ENCODE results near the gene ADD3.

Gene ADD3

DNA sequence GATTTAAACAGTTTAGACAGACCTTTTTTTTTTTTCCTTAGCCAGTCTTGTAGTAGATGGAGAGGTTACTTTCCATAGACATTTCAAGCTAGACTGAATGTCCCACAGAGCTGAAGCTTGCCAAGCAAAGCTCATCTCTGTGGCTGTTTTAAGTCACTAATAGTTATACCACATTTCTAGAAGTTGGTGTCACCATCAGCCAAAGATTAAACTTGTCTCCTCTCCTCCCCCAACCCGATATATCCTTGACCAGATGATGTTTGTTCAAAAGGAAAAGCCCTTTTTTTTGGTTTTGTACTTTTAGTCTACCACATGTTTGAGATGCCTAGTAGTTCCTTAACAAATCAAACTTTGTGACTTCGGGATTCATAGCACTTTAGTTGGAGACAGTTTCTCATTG, 66.1 kb downstream of the ADD3 start:
- TF ChIP-seq, protein P1, sequence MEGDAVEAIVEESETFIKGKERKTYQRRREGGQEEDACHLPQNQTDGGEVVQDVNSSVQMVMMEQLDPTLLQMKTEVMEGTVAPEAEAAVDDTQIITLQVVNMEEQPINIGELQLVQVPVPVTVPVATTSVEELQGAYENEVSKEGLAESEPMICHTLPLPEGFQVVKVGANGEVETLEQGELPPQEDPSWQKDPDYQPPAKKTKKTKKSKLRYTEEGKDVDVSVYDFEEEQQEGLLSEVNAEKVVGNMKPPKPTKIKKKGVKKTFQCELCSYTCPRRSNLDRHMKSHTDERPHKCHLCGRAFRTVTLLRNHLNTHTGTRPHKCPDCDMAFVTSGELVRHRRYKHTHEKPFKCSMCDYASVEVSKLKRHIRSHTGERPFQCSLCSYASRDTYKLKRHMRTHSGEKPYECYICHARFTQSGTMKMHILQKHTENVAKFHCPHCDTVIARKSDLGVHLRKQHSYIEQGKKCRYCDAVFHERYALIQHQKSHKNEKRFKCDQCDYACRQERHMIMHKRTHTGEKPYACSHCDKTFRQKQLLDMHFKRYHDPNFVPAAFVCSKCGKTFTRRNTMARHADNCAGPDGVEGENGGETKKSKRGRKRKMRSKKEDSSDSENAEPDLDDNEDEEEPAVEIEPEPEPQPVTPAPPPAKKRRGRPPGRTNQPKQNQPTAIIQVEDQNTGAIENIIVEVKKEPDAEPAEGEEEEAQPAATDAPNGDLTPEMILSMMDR (IDR thresholded peaks at IDR 0.05), result no peak

DNA sequence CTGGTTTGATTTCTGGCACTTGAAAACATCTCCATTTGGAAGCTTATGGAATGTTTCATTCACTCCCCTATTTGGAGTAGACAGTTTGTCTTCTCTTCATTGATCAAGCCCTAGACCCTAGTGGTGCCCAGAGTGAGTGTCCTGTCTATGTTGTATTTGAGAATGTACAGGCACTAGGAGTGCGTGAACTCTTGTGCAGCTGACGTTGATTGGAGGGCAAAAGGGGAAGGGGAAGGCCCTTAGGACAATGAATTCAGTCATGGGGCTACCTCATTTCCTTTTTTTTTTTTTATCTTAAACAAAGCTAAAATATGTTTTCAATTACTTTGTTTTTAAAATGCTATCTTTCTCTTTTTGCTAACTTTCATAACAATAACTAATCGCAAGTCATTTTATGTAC, 66.5 kb downstream of the ADD3 start:
- TF ChIP-seq, protein P1 (IDR thresholded peaks at IDR 0.05), result no peak

DNA sequence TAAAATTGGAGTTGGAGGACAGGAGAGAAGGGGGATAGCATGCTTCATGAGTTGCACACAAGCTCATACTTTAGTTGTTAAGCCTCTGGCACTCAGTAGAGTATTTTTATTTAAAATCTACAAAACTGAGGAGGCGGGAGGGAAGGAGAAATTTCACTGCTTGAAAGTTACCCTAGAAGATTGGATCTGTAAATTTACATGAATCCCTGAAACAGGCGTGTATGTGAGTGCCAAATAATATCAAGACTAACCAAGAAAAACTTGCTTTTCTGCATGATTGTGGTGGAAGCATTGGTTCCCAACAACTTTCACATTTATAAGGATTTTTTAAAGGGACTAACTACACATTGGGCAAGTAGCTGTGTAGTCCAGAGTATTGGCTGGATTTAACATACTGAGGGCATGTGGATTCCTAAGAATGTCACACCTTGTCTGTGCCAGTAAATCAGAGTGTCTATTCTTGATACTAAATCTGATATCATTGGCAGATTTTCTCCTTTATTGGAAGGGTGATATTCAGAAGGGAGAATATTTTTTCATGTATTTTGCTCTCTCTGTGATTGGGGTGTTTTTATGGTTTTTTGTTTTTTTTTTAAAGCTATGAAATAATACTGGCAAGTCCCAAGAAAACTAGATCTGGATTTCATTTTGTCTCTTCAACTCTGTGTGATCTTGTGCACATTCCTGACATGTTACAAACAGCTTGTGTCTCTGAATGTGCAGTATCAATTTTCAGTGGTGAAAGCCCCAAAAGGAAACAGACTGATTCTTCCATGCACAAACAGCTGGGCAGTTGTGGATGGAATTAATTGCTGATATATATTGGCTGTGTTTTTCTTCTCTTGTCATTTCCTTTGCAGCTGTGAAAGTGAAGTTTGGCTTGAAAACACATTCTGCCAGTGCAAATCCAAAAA, 67.2 kb downstream of the ADD3 start:
- TF ChIP-seq, protein P1 (IDR thresholded peaks at IDR 0.05), result no peak

DNA sequence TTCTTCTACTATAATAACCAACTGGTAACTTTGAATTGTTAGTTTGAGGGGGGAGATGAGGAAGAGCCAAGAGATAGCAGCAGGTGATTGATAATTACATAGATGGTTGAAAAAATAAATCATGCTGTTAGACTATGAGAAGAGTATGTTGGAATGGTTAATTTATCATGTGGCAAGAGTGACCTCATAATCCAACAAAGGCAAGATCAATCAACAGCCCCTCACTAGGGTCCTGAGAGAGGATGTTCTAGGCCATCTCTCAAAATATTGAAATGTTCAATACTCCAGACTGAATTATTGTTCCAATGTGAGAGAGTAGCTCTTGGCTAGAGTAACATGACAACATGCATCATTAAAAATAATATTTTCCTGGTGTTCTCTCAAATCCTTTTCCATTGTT, 67.9 kb downstream of the ADD3 start:
- TF ChIP-seq, protein P1 (IDR thresholded peaks at IDR 0.05), result no peak

DNA sequence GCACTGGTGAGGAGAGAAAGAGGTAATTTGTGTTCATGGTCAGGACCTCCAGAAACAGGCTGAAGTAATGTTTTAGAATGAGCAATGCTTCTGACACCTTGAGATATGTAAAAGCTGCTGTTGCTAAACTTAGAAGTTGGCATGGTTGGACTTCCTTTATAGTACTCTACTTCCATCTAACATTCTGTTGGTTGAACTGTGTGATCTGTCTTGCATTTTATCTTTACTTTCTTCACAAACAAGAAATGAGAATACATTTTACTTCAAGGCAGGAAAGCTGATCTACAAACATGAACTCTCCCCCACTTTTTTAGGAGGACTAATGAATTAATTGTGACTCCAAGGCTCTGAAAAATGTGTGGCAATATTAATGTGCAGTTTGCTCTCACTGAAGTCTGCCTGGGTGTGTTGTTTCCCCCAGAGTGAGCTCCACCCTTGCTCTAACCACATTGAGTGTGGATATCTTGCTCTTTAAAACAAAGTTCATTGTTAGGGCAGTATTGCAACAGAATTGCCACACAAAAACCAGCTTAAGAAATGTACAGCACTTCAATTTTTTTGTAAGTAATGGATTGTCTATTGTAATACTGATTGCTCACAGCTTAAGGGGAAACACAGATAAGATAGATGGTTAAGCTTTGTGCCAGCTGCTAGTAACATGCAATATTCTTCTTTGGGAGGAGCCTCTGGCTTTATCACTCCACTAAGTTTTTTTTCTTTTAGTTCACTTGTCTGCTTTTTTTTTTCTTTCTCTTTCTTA, 69.0 kb downstream of the ADD3 start:
- TF ChIP-seq, protein P1 (IDR thresholded peaks at IDR 0.05), result no peak

DNA sequence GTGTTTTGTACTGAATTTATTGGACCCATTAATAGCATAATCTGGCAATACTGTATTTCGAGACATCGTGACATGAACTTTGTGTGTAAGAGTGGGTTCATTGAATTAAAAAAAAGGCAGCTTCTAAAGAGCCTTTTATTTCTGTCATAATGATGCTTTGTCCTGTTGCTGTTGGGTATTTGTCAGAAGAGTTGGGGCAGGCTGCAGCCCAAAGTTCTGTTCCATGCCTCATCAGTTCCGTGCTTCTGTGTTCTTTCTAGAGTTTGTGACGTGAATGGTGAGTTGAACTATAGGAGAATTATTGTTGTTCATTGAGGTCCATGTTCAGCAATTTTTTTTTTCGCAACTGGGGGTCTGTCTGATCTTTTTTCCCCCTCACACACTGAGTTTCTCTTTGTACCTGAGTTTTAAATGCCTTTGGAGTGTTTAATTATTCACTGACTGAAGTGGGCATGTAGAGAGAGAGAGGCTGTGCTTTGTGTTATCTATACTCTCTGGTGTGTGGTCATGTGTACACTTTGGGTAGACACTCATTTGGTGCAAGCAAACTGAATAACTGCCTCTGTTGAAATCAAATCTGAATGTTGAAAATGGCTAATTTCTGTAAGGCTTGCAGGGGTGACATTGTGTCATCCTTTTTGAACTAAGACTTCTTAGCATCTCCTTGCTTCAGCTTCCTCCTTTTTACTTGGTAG, 69.8 kb downstream of the ADD3 start:
- TF ChIP-seq, protein P1 (IDR thresholded peaks at IDR 0.05), result no peak

DNA sequence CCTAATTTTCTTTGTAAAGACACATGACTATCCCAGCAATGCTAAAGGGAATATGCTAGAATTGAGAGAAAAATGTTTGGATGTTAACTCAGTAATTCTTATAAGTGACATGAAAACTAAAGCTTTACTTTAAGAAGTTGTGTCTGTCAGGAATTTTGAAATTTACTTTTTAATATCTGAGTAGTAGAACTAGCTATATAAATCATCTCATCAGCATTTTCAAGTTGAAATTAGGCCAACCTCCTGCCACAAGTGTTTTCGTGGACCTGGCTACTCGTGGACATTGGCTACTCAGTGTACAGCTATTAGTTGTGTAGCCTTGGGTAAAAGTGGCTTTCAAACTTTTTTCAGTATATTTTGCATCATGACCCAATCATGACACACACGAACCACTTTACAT, 70.5 kb downstream of the ADD3 start:
- TF ChIP-seq, protein P1 (IDR thresholded peaks at IDR 0.05), result no peak

Measured in LNCAP (cell line).